Hematopoietic multipotent progenitor cell treated with erythropoietin and hydrocortisone succinate and interleukin-3 and kit ligand, for 4 days (in vitro differentiated cells): ENCODE data around the gene QSOX2.
A peak's percentile ranks its signal among the peaks of the same experiment; 100 is the strongest.

ENCODE experiments used
- DNase-seq: peaks from one replicate; pipeline ENCODE4 v3.0.0-alpha.2; 2015

Gene QSOX2

GRCh38 chr9:136245219-136246150 is at the start of gene QSOX2:
TSS of gene QSOX2 (minus strand) at chr9:136245812. CDS start at chr9:136245803, 9 bp downstream.
- peak; percentile 90 for DNase-seq

GRCh38 chr9:136295055-136295454 is 49.4 kb upstream of the QSOX2 start:
- no peak for DNase-seq

GRCh38 chr9:136294437-136294836 is 48.8 kb upstream of the QSOX2 start:
- DNase-seq: no peak

GRCh38 chr9:136293476-136294077 is 48.0 kb upstream of the QSOX2 start:
- no peak for DNase-seq

- DNase-seq: no peak
Observed at GRCh38 chr9:136292591-136293448, 47.2 kb upstream of the QSOX2 start.

- DNase-seq: no peak
Observed at GRCh38 chr9:136292026-136292538, 46.5 kb upstream of the QSOX2 start.

GRCh38 chr9:136291306-136292025 is 45.9 kb upstream of the QSOX2 start:
- DNase-seq: no peak

GRCh38 chr9:136290508-136291000 is 44.9 kb upstream of the QSOX2 start:
- no peak for DNase-seq

GRCh38 chr9:136289651-136290507 is 44.3 kb upstream of the QSOX2 start:
- no peak for DNase-seq

GRCh38 chr9:136287960-136288753 is 42.5 kb upstream of the QSOX2 start:
- DNase-seq: no peak

GRCh38 chr9:136286987-136287379 is 41.4 kb upstream of the QSOX2 start:
- DNase-seq: no peak

GRCh38 chr9:136286359-136286986 is 40.9 kb upstream of the QSOX2 start:
- DNase-seq: no peak

GRCh38 chr9:136285501-136286358 is 40.1 kb upstream of the QSOX2 start:
- no peak for DNase-seq

- DNase-seq: no peak
Observed at GRCh38 chr9:136284951-136285350, 39.3 kb upstream of the QSOX2 start.

- no peak for DNase-seq
Observed at GRCh38 chr9:136284311-136284710, 38.7 kb upstream of the QSOX2 start.

- peak; percentile 88 for DNase-seq
Observed at GRCh38 chr9:136283291-136284235, 38.0 kb upstream of the QSOX2 start.

GRCh38 chr9:136282272-136282861 is 36.8 kb upstream of the QSOX2 start:
- DNase-seq: peak; percentile 26
